Endothelial cell of umbilical vein (primary cell): ENCODE data around the gene TDRD7. TPM values are rescaled to one million over a fixed set of nuclear protein-coding genes. Genes with fewer than 3 reads are reported as not detected.

ENCODE experiments used
- BruUV-seq: library from RNA; stranded (reverse); fragments of 400-500 nt; replicated peaks from 2 replicates; lab custom pipeline; 2021; lab: Mats Ljungman, UMichigan
- CTCF ChIA-PET: fragments of 300-600, 350-600 bp; sonication (Branson Sonifier 250); formaldehyde crosslinking; loops from one replicate; lab custom pipeline; 2021; ENCODE audit warnings: antibody characterized with exemption, inconsistent platforms; lab: Charles Lee
- POLR2A ChIA-PET: fragments of 300-600, 350-600 bp; sonication (Branson Sonifier 250); formaldehyde crosslinking; loops from one replicate; lab custom pipeline; 2021; ENCODE audit warnings: antibody characterized with exemption, inconsistent platforms; lab: Charles Lee
- DNase-seq: peaks from one replicate; pipeline ENCODE4 v3.0.0-alpha.2; 2011; ENCODE audit warnings: low read depth, low spot score
- FAIRE-seq: peaks from 2 replicates; lab custom pipeline; 2011; peaks lifted over from hg19 to GRCh38; lab: Jason Lieb, UNC
- H2AFZ ChIP-seq: 2 replicates; pipeline ENCODE4 v1.6.0; 2012; ENCODE audit warnings: low read depth, low read length, control low read depth, inconsistent platforms
- H3K27ac ChIP-seq: 2 replicates; pipeline ENCODE4 v1.5.1; 2011; ENCODE audit warnings: low read depth, mild to moderate bottlenecking, control low read depth, low read length, moderate library complexity; ENCODE audit not compliant: insufficient read depth
- H3K27me3 ChIP-seq, 2 experiments: 2 replicates each; pipeline versions ENCODE4 v1.6.0 to v1.6.1; 2011; ENCODE audit warnings: low read length in 2 of 2, mixed read lengths in 1 of 2; ENCODE audit not compliant: control insufficient read depth in 2 of 2, insufficient read depth in 2 of 2
- H3K36me3 ChIP-seq, 2 experiments: 2 replicates in 1 of 2; 3 replicates in 1 of 2; pipeline ENCODE4 v1.5.1; 2011; ENCODE audit warnings: low read length in 2 of 2, mild to moderate bottlenecking in 1 of 2, moderate library complexity in 1 of 2; ENCODE audit not compliant: control insufficient read depth in 2 of 2, insufficient read depth in 2 of 2; ENCODE audit errors: extremely low read depth in 1 of 2
- H3K4me1 ChIP-seq: 3 replicates; pipeline ENCODE4 v1.5.1; 2011; ENCODE audit warnings: mild to moderate bottlenecking, low read length; ENCODE audit not compliant: control insufficient read depth, insufficient read depth; ENCODE audit errors: extremely low read depth
- H3K4me2 ChIP-seq: 2 replicates; pipeline ENCODE4 v1.6.1; 2011; ENCODE audit warnings: low read length, control low read depth, mixed read lengths; ENCODE audit not compliant: insufficient read depth
- H3K4me3 ChIP-seq, 3 experiments: fragments of 200-600 bp in 1 of 3; sonication (generic), shearing (Covaris generic) in 1 of 3; replicated peaks in 1 of 3; 2 replicates each; pipeline ENCODE4 v1.5.1; 2011 to 2016; ENCODE audit warnings: control low read depth in 3 of 3, low read length in 3 of 3, mild to moderate bottlenecking in 2 of 3, inconsistent platforms in 1 of 3, low read depth in 1 of 3, moderate library complexity in 1 of 3; ENCODE audit not compliant: insufficient read depth in 1 of 3
- H3K79me2 ChIP-seq: 2 replicates; pipeline ENCODE4 v1.6.0; 2012; ENCODE audit warnings: low read length, inconsistent platforms; ENCODE audit not compliant: control insufficient read depth, insufficient read depth
- H3K9ac ChIP-seq: replicated peaks from 2 replicates; pipeline ENCODE3; 2011; ENCODE audit warnings: low read length, control low read depth; ENCODE audit not compliant: insufficient read depth; ENCODE audit errors: extremely low read depth
- H3K9me1 ChIP-seq: replicated peaks from 3 replicates; pipeline ENCODE4 v1.6.0; 2011; ENCODE audit warnings: mild to moderate bottlenecking, low read length; ENCODE audit not compliant: control insufficient read depth, insufficient read depth; ENCODE audit errors: extremely low read depth
- H3K9me3 ChIP-seq: replicated peaks from 2 replicates; pipeline ENCODE4 v1.5.1; 2012; ENCODE audit warnings: low read length, inconsistent platforms; ENCODE audit not compliant: control insufficient read depth, insufficient read depth
- H4K20me1 ChIP-seq: replicated peaks from 2 replicates; pipeline ENCODE3; 2011; ENCODE audit warnings: mild to moderate bottlenecking, low read length; ENCODE audit not compliant: control insufficient read depth, insufficient read depth; ENCODE audit errors: extremely low read depth
- EZH2 ChIP-seq: IDR thresholded peaks from 2 replicates; pipeline ENCODE4 v1.6.1; 2012; ENCODE audit warnings: borderline replicate concordance, low read depth, mild to moderate bottlenecking, moderate library complexity, low read length, inconsistent platforms; ENCODE audit not compliant: severe bottlenecking
- FOS ChIP-seq: IDR thresholded peaks from 2 replicates; pipeline ENCODE4 v1.6.1; 2011; ENCODE audit warnings: mild to moderate bottlenecking, low read length, moderate library complexity, borderline replicate concordance; ENCODE audit not compliant: insufficient read depth
- GATA2 ChIP-seq: IDR thresholded peaks from 2 replicates; pipeline ENCODE4 v1.7.0; 2011; ENCODE audit warnings: low read depth, mild to moderate bottlenecking, moderate library complexity, mixed read lengths, low read length; ENCODE audit not compliant: insufficient read length, insufficient read depth
- JUN ChIP-seq: IDR thresholded peaks from 2 replicates; pipeline ENCODE4 v1.6.1; 2011; ENCODE audit warnings: borderline replicate concordance, low read depth; ENCODE audit not compliant: insufficient read length, insufficient read depth
- MYC ChIP-seq: IDR thresholded peaks from one replicate; pipeline ENCODE4 v1.6.1; 2011; ENCODE audit warnings: mild to moderate bottlenecking, low read depth, low read length
- POLR2A ChIP-seq: IDR thresholded peaks from 2 replicates; pipeline ENCODE4 v1.6.1; 2012; ENCODE audit warnings: low read depth, mild to moderate bottlenecking, control low read depth, low read length
- POLR2AphosphoS5 ChIP-seq: IDR thresholded peaks from 2 replicates; pipeline ENCODE4 v1.6.1; 2012; ENCODE audit warnings: low read depth, mild to moderate bottlenecking, control low read depth, low read length, moderate library complexity; ENCODE audit not compliant: insufficient read depth
- dilution Hi-C: fragments of 300-500 bp; cut with MboI; formaldehyde crosslinking; loops from one replicate; pipeline ENCODE4 v1.15.0; 2019; ENCODE audit warnings: low sequenced_read_pairs; ENCODE audit not compliant: extremely low pct_ligation_motif_present
- intact Hi-C: fragments of 100-400 bp; cut with micrococcal nuclease; formaldehyde crosslinking; loops from one replicate; pipeline ENCODE4 v1.10.0; 2022
- polyA plus RNA-seq, 4 experiments: library from polyadenylated mRNA; depleted of rRNA in 3 of 4; stranded (reverse) in 3 of 4; unstranded in 1 of 4; fragments of >200 nt; gene quantifications; 2 replicates each; pipeline versions ENCODE4 v1.2.1 to v1.2.3, GENCODE V29; 2011 to 2012; ENCODE audit warnings: missing spikeins in 1 of 4
- total RNA-seq: library from RNA; stranded (reverse); gene quantifications from 2 replicates; pipeline ENCODE4 v1.2.3, GENCODE V29; 2021
- TF ChIP-seq, protein P1 (sequence below), 2 donors: IDR thresholded peaks; 1 replicate in 1 of 2; 2 replicates in 1 of 2; pipeline ENCODE4 v1.5.1; 2011; ENCODE audit warnings: low read length in 2 of 2, mild to moderate bottlenecking in 2 of 2, moderate library complexity in 2 of 2, control low read depth in 1 of 2, inconsistent platforms in 1 of 2, low read depth in 1 of 2; ENCODE audit not compliant: insufficient read depth in 1 of 2; ENCODE audit errors: extremely low read depth in 1 of 2
- TF ChIP-seq, protein P2 (sequence below): IDR thresholded peaks from 2 replicates; pipeline ENCODE4 v1.6.1; 2011; ENCODE audit not compliant: insufficient read depth, insufficient read length

The TDRD7 gene
- total and polyA plus RNA-seq, 2 donors (not counting 3 experiments of a cell fraction or from before 2014, with no cell fraction given) = 4.9 to 11.5 TPM

DNA sequence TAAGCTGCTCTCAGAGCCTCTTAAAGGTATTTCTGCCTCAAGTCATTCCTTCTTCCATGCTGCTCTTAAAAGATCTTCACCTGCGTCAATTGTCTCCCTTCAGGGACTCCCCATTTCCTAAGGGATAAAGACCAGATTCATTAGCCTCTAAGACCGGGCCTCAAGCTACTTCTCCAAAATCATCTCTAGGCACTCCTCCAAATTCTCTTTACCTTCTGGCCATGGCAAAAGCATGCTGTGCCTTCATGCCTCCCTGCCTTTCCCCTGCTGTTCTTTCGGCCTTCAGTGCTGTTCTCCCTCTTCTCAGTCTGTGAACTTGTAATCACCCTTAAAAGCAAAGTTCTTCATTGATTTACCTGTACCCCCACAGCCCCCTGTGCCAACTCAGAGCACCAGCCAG is 93.9 kb downstream of the TDRD7 start:
- no peak overlapping the region for H3K4me3 ChIP-seq
- intact Hi-C loops = no loop called here
- no peak for FAIRE-seq

More for the DNA sequence above, 93.9 kb downstream of the TDRD7 start:
- H3K36me3 ChIP-seq = no peaks in the 10 kb centered on the region
- H3K9me3 ChIP-seq = no peaks in the 10 kb centered on the region
- H3K27ac ChIP-seq = no peak overlapping the region
- H3K9me1 ChIP-seq = no peaks in the 10 kb centered on the region
- H3K4me2 ChIP-seq = no peak overlapping the region
- ChIA-PET CTCF (interaction anchor here (0.7 to 2.9 kb wide), 3 partner anchors 11 to 93 kb away, joined by 3 to 14 read pairs (median 4); no protein-coding TSS in a partner anchor), POLR2A (interaction anchor here (0.9 kb wide), 1 partner anchor 86 kb away, joined by 3 read pairs; no protein-coding TSS in a partner anchor)
- H3K4me1 ChIP-seq = peaks cover 9% of the 10 kb centered on the region
- dilution Hi-C loops = no loop called here
- no peaks in the 10 kb centered on the region for H4K20me1 ChIP-seq
- no peak for DNase-seq
- no peak overlapping the region for H2AFZ ChIP-seq
- BruUV-seq = no TSS peak
- no peak overlapping the region for H3K9ac ChIP-seq
- TF ChIP-seq EZH2 (no peak), MYC (no peak), JUN (no peak), POLR2AphosphoS5 (no peak), GATA2 (no peak), POLR2A (no peak), FOS (no peak)
- TF ChIP-seq, protein P1, sequence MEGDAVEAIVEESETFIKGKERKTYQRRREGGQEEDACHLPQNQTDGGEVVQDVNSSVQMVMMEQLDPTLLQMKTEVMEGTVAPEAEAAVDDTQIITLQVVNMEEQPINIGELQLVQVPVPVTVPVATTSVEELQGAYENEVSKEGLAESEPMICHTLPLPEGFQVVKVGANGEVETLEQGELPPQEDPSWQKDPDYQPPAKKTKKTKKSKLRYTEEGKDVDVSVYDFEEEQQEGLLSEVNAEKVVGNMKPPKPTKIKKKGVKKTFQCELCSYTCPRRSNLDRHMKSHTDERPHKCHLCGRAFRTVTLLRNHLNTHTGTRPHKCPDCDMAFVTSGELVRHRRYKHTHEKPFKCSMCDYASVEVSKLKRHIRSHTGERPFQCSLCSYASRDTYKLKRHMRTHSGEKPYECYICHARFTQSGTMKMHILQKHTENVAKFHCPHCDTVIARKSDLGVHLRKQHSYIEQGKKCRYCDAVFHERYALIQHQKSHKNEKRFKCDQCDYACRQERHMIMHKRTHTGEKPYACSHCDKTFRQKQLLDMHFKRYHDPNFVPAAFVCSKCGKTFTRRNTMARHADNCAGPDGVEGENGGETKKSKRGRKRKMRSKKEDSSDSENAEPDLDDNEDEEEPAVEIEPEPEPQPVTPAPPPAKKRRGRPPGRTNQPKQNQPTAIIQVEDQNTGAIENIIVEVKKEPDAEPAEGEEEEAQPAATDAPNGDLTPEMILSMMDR (IDR thresholded peaks at IDR 0.05; ENCODE audit: extremely low read depth in 1 of 2, insufficient read depth in 1 of 2, low read depth in 1 of 2, low read length in 2 of 2) = no peak
- TF ChIP-seq, protein P2, sequence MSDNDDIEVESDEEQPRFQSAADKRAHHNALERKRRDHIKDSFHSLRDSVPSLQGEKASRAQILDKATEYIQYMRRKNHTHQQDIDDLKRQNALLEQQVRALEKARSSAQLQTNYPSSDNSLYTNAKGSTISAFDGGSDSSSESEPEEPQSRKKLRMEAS = no peak
- H3K79me2 ChIP-seq = no peaks in the 10 kb centered on the region
- peaks cover 41 to 61% of the 10 kb centered on the region in 2 experiments for H3K27me3 ChIP-seq
